B cell (primary cell): ENCODE measurements around the gene FYN. TPM values are rescaled to one million over a fixed set of nuclear protein-coding genes. Genes with fewer than 3 reads are reported as not detected.

Source experiments
- ATAC-seq: fragments of 200-7000 bp; cut with Tn5 transposase; one replicate; pipeline ENCODE4 v1.10.0; 2021; ENCODE audit warnings: low read depth, mild to moderate bottlenecking, moderate number of reproducible peaks, moderate library complexity
- CTCF ChIA-PET: fragments of 350-600 bp; sonication (Branson Sonifier 250); formaldehyde crosslinking; loops from one replicate; lab custom pipeline; 2021; ENCODE audit warnings: antibody characterized with exemption, inconsistent platforms; lab: Charles Lee
- POLR2A ChIA-PET: fragments of 350-600 bp; sonication (Branson Sonifier 250); formaldehyde crosslinking; loops from one replicate; lab custom pipeline; 2021; ENCODE audit warnings: antibody characterized with exemption; lab: Charles Lee
- DNase-seq: peaks from one replicate; pipeline ENCODE4 v3.0.0; 2013
- H2AFZ ChIP-seq: 2 replicates; pipeline ENCODE4 v1.6.1; 2012; ENCODE audit warnings: mild to moderate bottlenecking, low read depth, low read length; ENCODE audit not compliant: insufficient read depth, poor library complexity, severe bottlenecking
- H3K27ac ChIP-seq, 2 donors: 1 replicate in 1 of 2; 2 replicates in 1 of 2; pipeline ENCODE4 v1.5.1; 2012 to 2013; ENCODE audit warnings: low read length in 2 of 2, mild to moderate bottlenecking in 2 of 2, moderate library complexity in 1 of 2
- H3K27me3 ChIP-seq, 4 experiments: fragments of 200-600 bp in 1 of 4; sonication (generic) in 1 of 4; replicated peaks in 1 of 4; 1 replicate in 2 of 4; 2 replicates in 2 of 4; pipeline versions ENCODE4 v1.6.1 to v1.7.0; 2013 to 2016; ENCODE audit warnings: low read length in 3 of 4, mild to moderate bottlenecking in 2 of 4, mixed read lengths in 1 of 4, moderate library complexity in 1 of 4; ENCODE audit not compliant: insufficient read depth in 4 of 4, control insufficient read depth in 3 of 4; ENCODE audit errors: control extremely low read depth in 1 of 4
- H3K36me3 ChIP-seq, 2 experiments: replicated peaks in 1 of 2; 1 replicate in 1 of 2; 2 replicates in 1 of 2; pipeline versions ENCODE4 v1.6.1 to v1.7.1; 2013; ENCODE audit warnings: low read length in 1 of 2; ENCODE audit not compliant: insufficient read depth in 2 of 2, control insufficient read depth in 1 of 2; ENCODE audit errors: control extremely low read depth in 1 of 2, extremely low read depth in 1 of 2
- H3K4me1 ChIP-seq, 2 donors: fragments of 200-600 bp in 1 of 2; sonication (generic) in 1 of 2; 1 replicate in 1 of 2; 2 replicates in 1 of 2; pipeline versions ENCODE4 v1.5.1 to v1.6.1; 2013 to 2017; ENCODE audit warnings: low read length in 2 of 2; ENCODE audit not compliant: control insufficient read depth in 2 of 2, insufficient read depth in 2 of 2
- H3K4me2 ChIP-seq: replicated peaks from 2 replicates; pipeline ENCODE3; 2012; ENCODE audit warnings: mild to moderate bottlenecking, low read depth, low read length; ENCODE audit not compliant: poor library complexity, severe bottlenecking
- H3K4me3 ChIP-seq, 5 experiments: fragments of 200-600 bp in 1 of 5; sonication (generic) in 1 of 5; 1 replicate in 3 of 5; 2 replicates in 2 of 5; pipeline versions ENCODE4 v1.5.1 to v1.7.0; 2011 to 2016; ENCODE audit warnings: low read length in 4 of 5, mild to moderate bottlenecking in 4 of 5, low read depth in 2 of 5, control low read depth in 1 of 5, moderate library complexity in 1 of 5; ENCODE audit not compliant: insufficient read depth in 1 of 5; ENCODE audit errors: control extremely low read depth in 1 of 5, extremely low read depth in 1 of 5
- H3K79me2 ChIP-seq: fragments of 200-600 bp; sonication (generic); one replicate; pipeline ENCODE4 v1.6.0; 2016; ENCODE audit warnings: low read length; ENCODE audit not compliant: control insufficient read depth, insufficient read depth
- H3K9ac ChIP-seq: fragments of 200-600 bp; sonication (generic); 2 replicates; pipeline ENCODE4 v1.6.1; 2017; ENCODE audit warnings: mild to moderate bottlenecking, low read length, moderate library complexity
- H3K9me3 ChIP-seq, 3 donors: one replicate each; pipeline versions ENCODE4 v1.6.1 to v1.7.1; 2013; ENCODE audit warnings: low read length in 2 of 3; ENCODE audit not compliant: control insufficient read depth in 2 of 3, insufficient read depth in 1 of 3; ENCODE audit errors: control extremely low read depth in 1 of 3
- H4K20me1 ChIP-seq: 2 replicates; pipeline ENCODE4 v1.6.0; 2012; ENCODE audit warnings: mild to moderate bottlenecking, low read length; ENCODE audit not compliant: insufficient read depth, control insufficient read depth, poor library complexity, severe bottlenecking
- H3K27ac Mint-ChIP-seq: one replicate; pipeline ENCODE4 v1.8.0; 2021; ENCODE audit warnings: mixed read lengths
- H3K27me3 Mint-ChIP-seq: one replicate; pipeline ENCODE4 v1.8.0; 2021; ENCODE audit warnings: mixed read lengths
- H3K4me1 Mint-ChIP-seq: one replicate; pipeline ENCODE4 v1.8.0; 2021; ENCODE audit warnings: mixed read lengths
- H3K4me3 Mint-ChIP-seq: one replicate; pipeline ENCODE4 v1.8.0; 2021; ENCODE audit warnings: mixed read lengths
- H3K9me3 Mint-ChIP-seq: one replicate; pipeline ENCODE4 v1.8.0; 2022; ENCODE audit warnings: mixed read lengths; ENCODE audit not compliant: insufficient read depth
- CTCF ChIP-seq: fragments of 200-600 bp; IDR thresholded peaks from one replicate; pipeline ENCODE4 v1.8.0; 2022; ENCODE audit warnings: antibody characterized with exemption, mild to moderate bottlenecking
- EZH2 ChIP-seq: IDR thresholded peaks from 2 replicates; pipeline ENCODE4 v1.6.1; 2012; ENCODE audit warnings: borderline replicate concordance, low read depth, mild to moderate bottlenecking, moderate library complexity, low read length; ENCODE audit not compliant: insufficient read depth, poor library complexity, severe bottlenecking
- WGBS: methylation state at CpG from one replicate; pipeline ENCODE4 v1.1.5; 2013; ENCODE audit warnings: missing lambda C conversion rate; ENCODE audit not compliant: insufficient coverage; 5-methylcytosine and 5-hydroxymethylcytosine counted together
- intact Hi-C: fragments of 100-400 bp; cut with micrococcal nuclease; formaldehyde crosslinking; loops from one replicate; pipeline ENCODE4 v1.10.0; 2022
- polyA plus RNA-seq: library from polyadenylated mRNA; depleted of rRNA; stranded (reverse); fragments of >200 nt; gene quantifications from 2 replicates; pipeline ENCODE4 v1.2.3, GENCODE V29; 2012
- total RNA-seq, 2 donors: library from RNA; stranded (reverse); fragments of 120-200 nt in 1 of 2; gene quantifications; 1 replicate in 1 of 2; 2 replicates in 1 of 2; pipeline versions ENCODE4 v1.2.3 to v1.2.4, GENCODE V29; 2013 to 2022

Gene FYN
- total and polyA plus RNA-seq, 2 donors (not counting 1 experiment from before 2014, with no cell fraction given) = 54.1 to 94.0 TPM

- Histone ChIP-seq H3K79me2 (no peaks in the 10 kb centered on the region), H3K9me3 (no peaks in the 10 kb centered on the region), H3K9ac (no peak overlapping the region), H3K4me3 (no peak overlapping the region), H3K36me3 (peaks cover 0 to 4% of the 10 kb centered on the region in 2 experiments), H3K4me1 (no peaks in the 10 kb centered on the region), H3K27ac (no peak overlapping the region), H2AFZ (no peak overlapping the region), H4K20me1 (peaks cover 5% of the 10 kb centered on the region), H3K4me2 (no peak overlapping the region), H3K27me3 (no peaks in the 10 kb centered on the region)
- H3K4me3 Mint-ChIP-seq = no peak overlapping the region
- ChIA-PET CTCF (no interaction called here), POLR2A (interaction anchor here (0.7 kb wide), 1 partner anchor 9 kb away, joined by 4 read pairs; no protein-coding TSS in a partner anchor)
- peaks cover 24% of the 10 kb centered on the region for H3K4me1 Mint-ChIP-seq
- TF ChIP-seq CTCF = no peak
- TF ChIP-seq EZH2 = no peak
- ATAC-seq = no peak
- no peak for DNase-seq
- WGBS = 100% methylated on average over 3 of the region's 7 CpGs
- intact Hi-C loops = no loop called here
- no peak overlapping the region for H3K27ac Mint-ChIP-seq
- no peaks in the 10 kb centered on the region for H3K27me3 Mint-ChIP-seq
- no peaks in the 10 kb centered on the region for H3K9me3 Mint-ChIP-seq
These were observed 99.5 kb downstream of the FYN start for GRCh38 chr6:111773501-111774345.

GRCh38 chr6:111772381-111772780, 100.9 kb downstream of the FYN start:
- no peaks in the 10 kb centered on the region for H3K27me3 Mint-ChIP-seq
- DNase-seq (no peak), ATAC-seq (no peak)
- Histone ChIP-seq H3K4me2 (no peak overlapping the region), H3K4me1 (peaks cover 6 to 7% of the 10 kb centered on the region in 2 donors), H3K36me3 (peaks cover 0 to 4% of the 10 kb centered on the region in 2 experiments), H2AFZ (no peak overlapping the region), H3K4me3 (no peak overlapping the region), H4K20me1 (peaks cover 5% of the 10 kb centered on the region), H3K79me2 (no peaks in the 10 kb centered on the region), H3K27ac (no peak overlapping the region), H3K9me3 (no peaks in the 10 kb centered on the region), H3K27me3 (no peaks in the 10 kb centered on the region), H3K9ac (no peak overlapping the region)
- H3K4me3 Mint-ChIP-seq = no peak overlapping the region
- no CpG with 5 or more reads among the region's 1 CpG for WGBS
- intact Hi-C loops = no loop called here
- CTCF ChIA-PET = no interaction called here
- TF ChIP-seq EZH2 (no peak), CTCF (no peak)
- peaks cover 28% of the 10 kb centered on the region for H3K4me1 Mint-ChIP-seq
- no peaks in the 10 kb centered on the region for H3K9me3 Mint-ChIP-seq
- POLR2A ChIA-PET = no interaction called here
- no peak overlapping the region for H3K27ac Mint-ChIP-seq
